KOPT-K1 (cell line): ENCODE results near the gene CAMK1.

Source experiments
- H3K27ac ChIP-seq: fragments of 200-600 bp; sonication (generic); 2 replicates; pipeline ENCODE4 v1.5.1; 2016; ENCODE audit warnings: antibody characterized with exemption, mild to moderate bottlenecking, low read depth, low read length; ENCODE audit not compliant: poor library complexity, severe bottlenecking
- H3K36me3 ChIP-seq: fragments of 200-600 bp; sonication (generic); 2 replicates; pipeline ENCODE4 v1.5.1; 2017; ENCODE audit warnings: antibody characterized with exemption, mild to moderate bottlenecking, low read length, moderate library complexity; ENCODE audit not compliant: insufficient read depth
- H3K9me3 ChIP-seq: fragments of 200-600 bp; sonication (generic); 2 replicates; pipeline ENCODE4 v1.5.1; 2017; ENCODE audit warnings: antibody characterized with exemption, low read length, mild to moderate bottlenecking; ENCODE audit not compliant: insufficient read depth, poor library complexity, severe bottlenecking

The CAMK1 gene

GRCh38 chr3:9721015-9721699, 48.6 kb downstream of the CAMK1 start:
- Histone ChIP-seq H3K36me3 (no peaks in the 10 kb centered on the region), H3K9me3 (no peaks in the 10 kb centered on the region), H3K27ac (no peak overlapping the region)

- Histone ChIP-seq H3K27ac (no peak overlapping the region), H3K9me3 (no peaks in the 10 kb centered on the region), H3K36me3 (no peaks in the 10 kb centered on the region)
These were observed 51.6 kb downstream of the CAMK1 start for GRCh38 chr3:9718118-9718517.

DNA sequence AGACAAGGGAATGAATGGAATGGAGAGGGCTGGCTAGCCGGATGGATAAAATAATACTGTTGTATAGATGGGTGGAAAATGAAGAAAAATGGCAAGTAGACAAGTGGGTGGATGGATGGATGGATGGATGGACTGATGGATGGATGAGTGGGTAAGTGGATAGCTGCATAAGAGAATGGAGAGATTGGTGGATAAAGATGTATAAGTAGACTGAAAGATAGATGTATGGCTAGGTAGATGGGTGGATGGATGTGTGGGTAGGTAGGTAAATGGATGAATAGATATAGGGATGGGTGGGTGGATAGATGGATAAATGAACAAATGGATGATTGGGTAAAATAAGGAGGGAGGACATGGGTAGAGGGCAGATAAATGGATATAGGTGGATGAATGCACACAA, 52.2 kb downstream of the CAMK1 start:
- no peak overlapping the region for H3K27ac ChIP-seq
- no peaks in the 10 kb centered on the region for H3K36me3 ChIP-seq

GRCh38 chr3:9716801-9717555, 52.8 kb downstream of the CAMK1 start:
- Histone ChIP-seq H3K27ac (no peak overlapping the region), H3K9me3 (no peaks in the 10 kb centered on the region), H3K36me3 (no peaks in the 10 kb centered on the region)

More for the DNA sequence above, 52.2 kb downstream of the CAMK1 start:
- H3K9me3 ChIP-seq: no peaks in the 10 kb centered on the region

GRCh38 chr3:9715764-9716437, 53.8 kb downstream of the CAMK1 start:
- Histone ChIP-seq H3K36me3 (no peaks in the 10 kb centered on the region), H3K9me3 (no peaks in the 10 kb centered on the region), H3K27ac (no peak overlapping the region)

DNA sequence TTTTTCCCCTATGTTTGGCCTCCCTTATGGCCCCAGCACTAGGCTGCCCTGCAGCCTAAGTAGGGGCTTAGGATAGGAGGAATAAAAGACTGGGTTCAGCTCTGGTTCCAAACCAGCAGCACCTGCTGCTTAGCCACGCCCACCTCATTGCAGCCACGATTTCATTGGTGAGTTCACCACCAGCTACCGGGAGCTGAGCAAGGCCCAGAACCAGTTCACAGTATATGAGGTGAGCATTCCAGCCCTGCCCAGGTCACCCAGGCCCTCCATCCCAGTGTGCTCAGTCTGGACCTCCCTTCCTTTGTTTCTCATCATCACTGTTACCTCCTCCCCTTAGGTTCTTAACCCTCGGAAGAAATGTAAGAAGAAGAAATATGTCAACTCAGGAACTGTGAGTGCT, 54.6 kb downstream of the CAMK1 start:
- no peak overlapping the region for H3K27ac ChIP-seq

DNA sequence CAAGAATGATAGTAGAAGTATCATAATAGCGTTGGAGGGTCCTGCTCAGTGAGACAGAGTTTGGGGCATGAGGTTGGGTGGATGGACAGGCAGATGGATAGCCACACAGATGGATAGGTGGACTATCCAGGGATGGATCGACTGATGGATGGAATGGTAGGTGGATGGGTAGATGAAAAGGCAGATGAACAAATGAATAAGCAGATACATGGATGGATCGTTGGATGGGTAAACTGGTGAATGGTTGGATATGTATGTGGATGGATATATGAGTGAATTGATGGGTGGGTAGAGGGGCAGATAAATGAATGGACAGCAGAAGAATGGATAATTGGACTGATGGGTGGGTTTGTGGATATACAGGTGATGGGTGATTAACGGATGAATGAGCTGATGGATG, 56.6 kb downstream of the CAMK1 start:
- Histone ChIP-seq H3K27ac (no peak overlapping the region), H3K36me3 (no peaks in the 10 kb centered on the region), H3K9me3 (no peaks in the 10 kb centered on the region)

More for the DNA sequence above, 54.6 kb downstream of the CAMK1 start:
- H3K36me3 ChIP-seq: no peaks in the 10 kb centered on the region
- no peaks in the 10 kb centered on the region for H3K9me3 ChIP-seq

- no peak overlapping the region for H3K27ac ChIP-seq
- H3K9me3 ChIP-seq: no peaks in the 10 kb centered on the region
- H3K36me3 ChIP-seq: no peaks in the 10 kb centered on the region
These were observed 57.3 kb downstream of the CAMK1 start for GRCh38 chr3:9712415-9712814.

- Histone ChIP-seq H3K27ac (no peak overlapping the region), H3K9me3 (no peaks in the 10 kb centered on the region), H3K36me3 (no peaks in the 10 kb centered on the region)
These were observed 59.5 kb downstream of the CAMK1 start for GRCh38 chr3:9710174-9710739.
